Spleen (tissue), 11 donors: ENCODE data around the gene MOSPD2. TPM values are rescaled to one million over a fixed set of nuclear protein-coding genes. Genes with fewer than 3 reads are reported as not detected.

ENCODE experiments used
- DNase-seq: peaks from one replicate; pipeline ENCODE4 v3.0.0-alpha.2; 2020
- H3K27ac ChIP-seq, 8 donors: fragments of 200-600 bp; sonication (generic) in 7 of 8; 1 replicate in 4 of 8; 2 replicates in 4 of 8; pipeline versions ENCODE4 v1.5.0 to v1.8.0; 2016 to 2021; ENCODE audit warnings: inconsistent platforms in 4 of 8, mild to moderate bottlenecking in 4 of 8, moderate library complexity in 1 of 8
- H3K27me3 ChIP-seq, 7 donors: fragments of 200-600 bp; sonication (generic) in 6 of 7; replicated peaks in 1 of 7; 1 replicate in 4 of 7; 2 replicates in 3 of 7; pipeline versions ENCODE4 v1.5.0 to v1.8.0; 2016 to 2021; ENCODE audit warnings: inconsistent platforms in 3 of 7, mild to moderate bottlenecking in 1 of 7
- H3K36me3 ChIP-seq, 6 donors: fragments of 200-600 bp; sonication (generic) in 5 of 6; 1 replicate in 4 of 6; 2 replicates in 2 of 6; pipeline versions ENCODE4 v1.5.0 to v1.8.0; 2016 to 2021; ENCODE audit warnings: inconsistent platforms in 2 of 6
- H3K4me1 ChIP-seq, 6 donors: fragments of 200-600 bp; sonication (generic) in 5 of 6; 1 replicate in 3 of 6; 2 replicates in 3 of 6; pipeline versions ENCODE4 v1.5.0 to v1.8.0; 2016 to 2021; ENCODE audit warnings: inconsistent platforms in 3 of 6
- H3K4me3 ChIP-seq, 8 donors: fragments of 200-600 bp; sonication (generic) in 7 of 8; 1 replicate in 4 of 8; 2 replicates in 4 of 8; pipeline versions ENCODE4 v1.5.0 to v1.8.0; 2016 to 2021; ENCODE audit warnings: inconsistent platforms in 4 of 8, mild to moderate bottlenecking in 4 of 8, moderate library complexity in 2 of 8
- H3K9me3 ChIP-seq, 8 donors: fragments of 200-600 bp; sonication (generic) in 7 of 8; 1 replicate in 4 of 8; 2 replicates in 4 of 8; pipeline versions ENCODE4 v1.5.0 to v1.8.0; 2016 to 2021; ENCODE audit warnings: inconsistent platforms in 4 of 8
- CTCF ChIP-seq, 11 experiments: fragments of 200-600 bp in 7 of 11; fragments of 450-650 bp in 4 of 11; sonication (generic) in 4 of 11; IDR thresholded peaks in 8 of 11; conservative IDR thresholded peaks in 3 of 11; 1 replicate in 7 of 11; 2 replicates in 4 of 11; pipeline versions ENCODE4 v1.4.0 to v1.8.0; 2016 to 2021; ENCODE audit warnings: antibody characterized with exemption in 11 of 11, inconsistent platforms in 4 of 11, mild to moderate bottlenecking in 1 of 11
- POLR2A ChIP-seq, 3 donors: fragments of 450-650 bp; IDR thresholded peaks; one replicate each; pipeline ENCODE4 v1.5.1; 2017; ENCODE audit warnings: antibody characterized with exemption in 3 of 3, mild to moderate bottlenecking in 1 of 3
- POLR2AphosphoS5 ChIP-seq, 3 donors: sonication (generic); formaldehyde crosslinking; IDR thresholded peaks; one replicate each; pipeline ENCODE4 v1.5.1; 2017; ENCODE audit warnings: antibody characterized with exemption in 3 of 3
- WGBS, 5 donors: extraction: QIAGEN DNeasy Blood & Tissue Kit in 3 of 5; methylation state at CpG; one replicate each; pipeline versions ENCODE4 v1.1.5 to v1.1.7; 2013 to 2018; 5-methylcytosine and 5-hydroxymethylcytosine counted together
- intact Hi-C: fragments of 100-400 bp; cut with DNase I; formaldehyde crosslinking; loops from one replicate; pipeline ENCODE4 v1.15.0; 2023; ENCODE audit warnings: low total_unique reads
- polyA plus RNA-seq, 3 donors: library from polyadenylated mRNA; stranded (reverse); fragments of 200-250 nt; gene quantifications; one replicate each; pipeline ENCODE4 v1.2.1, GENCODE V29; 2013
- total RNA-seq, 7 donors: library from RNA; depleted of rRNA in 3 of 7; stranded (reverse); fragments of >200 nt in 3 of 7; fragmentation: NEBNext Ultra II Directional in 4 of 7; extraction: Animal tissue kit (Norgen Biotek cat#: 25700) in 4 of 7; gene quantifications; one replicate each; pipeline versions ENCODE4 v1.1.0 to v1.2.1, GENCODE V29; 2016 to 2021
- donor health status: healthy with polysubstance abuse.
- donor health status: DM: no; HTN: no; CAD: no; lungs with moderate emphysema.
- donor health status: DM: no; HTN: no; CAD: no.
- donor health status: Bipolar disorder and iron deficiency.
- donor health status: healthy.
- donor health status: DM: no; HTN: no; CAD: no.
- donor health status: DM: yes; HTN: yes; CAD: no.

The MOSPD2 gene
- total and polyA plus RNA-seq, 10 donors, result 3.2 to 40.5 (median 25.8) TPM

DNA sequence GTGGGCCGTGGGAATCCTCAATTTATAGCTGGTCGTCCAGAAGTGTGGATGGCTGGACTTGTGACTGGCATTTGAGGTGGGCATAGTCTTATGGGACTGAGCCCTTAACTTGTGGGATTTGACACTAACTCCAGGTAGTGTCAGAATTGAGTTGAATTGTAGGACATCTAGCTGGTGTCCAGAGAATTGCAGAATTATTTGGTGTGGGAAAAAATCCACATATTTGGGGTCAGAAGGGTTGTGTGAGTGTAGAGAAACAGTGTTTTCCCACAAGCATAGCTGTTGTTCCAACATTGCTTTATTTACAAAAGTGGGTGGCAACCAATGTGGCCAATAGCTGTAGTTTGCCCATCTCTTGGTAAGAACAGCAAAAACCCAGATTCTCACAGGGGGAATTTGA is 91.3 kb downstream of the MOSPD2 start:
- intact Hi-C loops, result no loop called here
- no peak overlapping the region for H3K27ac ChIP-seq
- H3K9me3 ChIP-seq, result no peaks in the 10 kb centered on the region
- TF ChIP-seq CTCF (IDR thresholded peaks at IDR 0.05 in 8 of 11, conservative IDR thresholded peaks at IDR 0.05 in 3 of 11) (no peak), POLR2A (IDR thresholded peaks at IDR 0.05) (no peak), POLR2AphosphoS5 (IDR thresholded peaks at IDR 0.05) (no peak)
- no peak for DNase-seq
- no peak overlapping the region for H3K4me3 ChIP-seq
- no peaks in the 10 kb centered on the region for H3K36me3 ChIP-seq
- no peaks in the 10 kb centered on the region for H3K27me3 ChIP-seq
- H3K4me1 ChIP-seq, result no peaks in the 10 kb centered on the region
- 60 to 83% (median 80%) methylated on average over 2 of the region's 2 CpGs for WGBS, 5 donors

Other genes with a start within 250 kb of the MOSPD2 start
- gene FANCB, start 352 bp upstream of the MOSPD2 start, total RNA-seq, result 1 to 10 TPM; 3.2 to 4.3 (median 3.9) TPM
- 1 to 10 TPM in 1 of 3 donors, under 1 TPM in 2; 0.54 to 1.2 (median 0.64) TPM for gene FANCB, start 352 bp upstream of the MOSPD2 start, polyA plus RNA-seq